ENCODE measurements around the gene CHRND. TPM values are rescaled to one million over a fixed set of nuclear protein-coding genes. Genes with fewer than 3 reads are reported as not detected.
A peak's percentile ranks its signal among the peaks of the same experiment; 100 is the strongest.

The CHRND gene
- polyA plus RNA-seq, 3 donors = not detected

- Histone ChIP-seq H3K9me3 (replicated peaks in 1 of 2; ENCODE audit: control insufficient read depth in 1 of 2, insufficient read depth in 1 of 2, low read length in 2 of 2) (no peaks in the 10 kb centered on the region), H3K4me1 (ENCODE audit: control insufficient read depth in 1 of 2, insufficient read depth in 2 of 2, low read length in 2 of 2) (no peaks in the 10 kb centered on the region), H3K27me3 (ENCODE audit: control insufficient read depth in 2 of 2, insufficient read depth in 2 of 2, low read length in 2 of 2) (peaks cover 15 to 46% of the 10 kb centered on the region in 2 donors), H3K4me3 (replicated peaks in 1 of 3; ENCODE audit: low read depth in 2 of 3, low read length in 3 of 3) (no peak overlapping the region), H3K4me2 (replicated peaks; ENCODE audit: extremely low read depth, low read length, poor library complexity, severe bottlenecking) (no peak overlapping the region), H2AFZ (ENCODE audit: insufficient read depth, low read depth, low read length, poor library complexity, severe bottlenecking) (no peak overlapping the region), H3K27ac (ENCODE audit: low read depth in 1 of 2, low read length in 2 of 2) (no peak overlapping the region), H3K79me2 (ENCODE audit: insufficient read depth, low read length) (no peaks in the 10 kb centered on the region), H3K36me3 (replicated peaks in 1 of 2; ENCODE audit: control insufficient read depth in 1 of 2, insufficient read depth in 2 of 2, low read length in 2 of 2) (no peaks in the 10 kb centered on the region), H4K20me1 (ENCODE audit: insufficient read depth, low read length) (no peaks in the 10 kb centered on the region), H3K9ac (ENCODE audit: insufficient read depth, low read length, poor library complexity, severe bottlenecking) (no peak overlapping the region)
- DNase-seq = no peak
- Mint-ChIP-seq H3K27ac (no peak overlapping the region), H3K9me3 (peaks cover 0 to 5% (median 3%) of the 10 kb centered on the region in 7 donors), H3K27me3 (ENCODE audit: low read depth in 3 of 3) (peaks cover 39 to 64% (median 45%) of the 10 kb centered on the region in 3 donors), H3K36me3 (no peaks in the 10 kb centered on the region), H3K4me1 (no peaks in the 10 kb centered on the region), H3K4me3 (peak overlapping the region in 1 of 2 donors; percentile 52)
- 64% methylated on average over 8 of the region's 16 CpGs for WGBS (ENCODE audit: insufficient coverage)
- no peak for TF ChIP-seq CTCF (IDR thresholded peaks at IDR 0.05)
- intact Hi-C loops (cut with micrococcal nuclease) = no loop called here
Observed at GRCh38 chr2:232488097-232488711, 37.8 kb upstream of the CHRND start.

GRCh38 chr2:232488721-232489300, 37.1 kb upstream of the CHRND start:
- WGBS (ENCODE audit: insufficient coverage) = 78% methylated on average over 3 of the region's 5 CpGs
- no peaks in the 10 kb centered on the region for H3K36me3 Mint-ChIP-seq
- Histone ChIP-seq H2AFZ (ENCODE audit: insufficient read depth, low read depth, low read length, poor library complexity, severe bottlenecking) (no peak overlapping the region), H3K27me3 (ENCODE audit: control insufficient read depth in 2 of 2, insufficient read depth in 2 of 2, low read length in 2 of 2) (peaks cover 15 to 46% of the 10 kb centered on the region in 2 donors), H3K4me3 (replicated peaks in 1 of 3; ENCODE audit: low read depth in 2 of 3, low read length in 3 of 3) (no peak overlapping the region), H3K79me2 (ENCODE audit: insufficient read depth, low read length) (no peaks in the 10 kb centered on the region), H3K4me1 (ENCODE audit: control insufficient read depth in 1 of 2, insufficient read depth in 2 of 2, low read length in 2 of 2) (no peaks in the 10 kb centered on the region), H4K20me1 (ENCODE audit: insufficient read depth, low read length) (no peaks in the 10 kb centered on the region), H3K36me3 (replicated peaks in 1 of 2; ENCODE audit: control insufficient read depth in 1 of 2, insufficient read depth in 2 of 2, low read length in 2 of 2) (no peaks in the 10 kb centered on the region), H3K4me2 (replicated peaks; ENCODE audit: extremely low read depth, low read length, poor library complexity, severe bottlenecking) (no peak overlapping the region), H3K27ac (ENCODE audit: low read depth in 1 of 2, low read length in 2 of 2) (no peak overlapping the region), H3K9ac (ENCODE audit: insufficient read depth, low read length, poor library complexity, severe bottlenecking) (no peak overlapping the region), H3K9me3 (replicated peaks in 1 of 2; ENCODE audit: control insufficient read depth in 1 of 2, insufficient read depth in 1 of 2, low read length in 2 of 2) (no peaks in the 10 kb centered on the region)
- TF ChIP-seq CTCF (IDR thresholded peaks at IDR 0.05) = no peak
- peaks cover 39 to 61% (median 43%) of the 10 kb centered on the region in 3 donors for H3K27me3 Mint-ChIP-seq (ENCODE audit: low read depth in 3 of 3)
- peaks cover 0 to 5% (median 3%) of the 10 kb centered on the region in 7 donors for H3K9me3 Mint-ChIP-seq
- intact Hi-C loops (cut with micrococcal nuclease) = no loop called here
- no peaks in the 10 kb centered on the region for H3K4me1 Mint-ChIP-seq
- peak overlapping the region in 1 of 2 donors; percentile 65 for H3K4me3 Mint-ChIP-seq
- DNase-seq = no peak
- no peak overlapping the region for H3K27ac Mint-ChIP-seq
